NB4 (cell line): ENCODE measurements around the gene CIB1.

Source experiments
- MYC ChIP-seq: IDR thresholded peaks from 2 replicates; pipeline ENCODE4 v1.6.1; 2011; ENCODE audit warnings: low read depth, low read length
- POLR2A ChIP-seq: IDR thresholded peaks from 2 replicates; pipeline ENCODE4 v1.6.1; 2011; ENCODE audit warnings: mild to moderate bottlenecking; ENCODE audit not compliant: insufficient read length; ENCODE audit errors: extremely low read depth
- TF ChIP-seq, protein P1 (sequence below): IDR thresholded peaks from 2 replicates; pipeline ENCODE4 v1.6.1; 2011; ENCODE audit warnings: low read depth, low read length
- TF ChIP-seq, protein P2 (sequence below): IDR thresholded peaks from one replicate; pipeline ENCODE4 v1.5.1; 2012; ENCODE audit warnings: low read depth, low read length

- TF ChIP-seq, protein P1, sequence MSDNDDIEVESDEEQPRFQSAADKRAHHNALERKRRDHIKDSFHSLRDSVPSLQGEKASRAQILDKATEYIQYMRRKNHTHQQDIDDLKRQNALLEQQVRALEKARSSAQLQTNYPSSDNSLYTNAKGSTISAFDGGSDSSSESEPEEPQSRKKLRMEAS = peak; percentile 40; the same call in 1 of the 2 replicates
- TF ChIP-seq, protein P2, sequence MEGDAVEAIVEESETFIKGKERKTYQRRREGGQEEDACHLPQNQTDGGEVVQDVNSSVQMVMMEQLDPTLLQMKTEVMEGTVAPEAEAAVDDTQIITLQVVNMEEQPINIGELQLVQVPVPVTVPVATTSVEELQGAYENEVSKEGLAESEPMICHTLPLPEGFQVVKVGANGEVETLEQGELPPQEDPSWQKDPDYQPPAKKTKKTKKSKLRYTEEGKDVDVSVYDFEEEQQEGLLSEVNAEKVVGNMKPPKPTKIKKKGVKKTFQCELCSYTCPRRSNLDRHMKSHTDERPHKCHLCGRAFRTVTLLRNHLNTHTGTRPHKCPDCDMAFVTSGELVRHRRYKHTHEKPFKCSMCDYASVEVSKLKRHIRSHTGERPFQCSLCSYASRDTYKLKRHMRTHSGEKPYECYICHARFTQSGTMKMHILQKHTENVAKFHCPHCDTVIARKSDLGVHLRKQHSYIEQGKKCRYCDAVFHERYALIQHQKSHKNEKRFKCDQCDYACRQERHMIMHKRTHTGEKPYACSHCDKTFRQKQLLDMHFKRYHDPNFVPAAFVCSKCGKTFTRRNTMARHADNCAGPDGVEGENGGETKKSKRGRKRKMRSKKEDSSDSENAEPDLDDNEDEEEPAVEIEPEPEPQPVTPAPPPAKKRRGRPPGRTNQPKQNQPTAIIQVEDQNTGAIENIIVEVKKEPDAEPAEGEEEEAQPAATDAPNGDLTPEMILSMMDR = no peak
- TF ChIP-seq POLR2A = no peak
- 0 out of 2 replicates have a peak, but pooled peaks have one; percentile 40 for TF ChIP-seq MYC
Observed at GRCh38 chr15:90249203-90249863, 15.6 kb upstream of the CIB1 start, which contains the start of gene TTLL13.
